Hematopoietic multipotent progenitor cell treated with erythropoietin and hydrocortisone succinate and interleukin-3 and kit ligand, for 15 days (in vitro differentiated cells): Measurements from ENCODE around the gene CCDC192.
"Not testable (repeated sequence)": the region's sequence is repeated elsewhere in the genome, so short reads cannot be mapped to it uniquely, and the experiment has no call there.

ENCODE experiments used
- DNase-seq: peaks from one replicate; pipeline ENCODE4 v3.0.0-alpha.2; 2015; ENCODE audit warnings: low spot score

Gene CCDC192

DNA sequence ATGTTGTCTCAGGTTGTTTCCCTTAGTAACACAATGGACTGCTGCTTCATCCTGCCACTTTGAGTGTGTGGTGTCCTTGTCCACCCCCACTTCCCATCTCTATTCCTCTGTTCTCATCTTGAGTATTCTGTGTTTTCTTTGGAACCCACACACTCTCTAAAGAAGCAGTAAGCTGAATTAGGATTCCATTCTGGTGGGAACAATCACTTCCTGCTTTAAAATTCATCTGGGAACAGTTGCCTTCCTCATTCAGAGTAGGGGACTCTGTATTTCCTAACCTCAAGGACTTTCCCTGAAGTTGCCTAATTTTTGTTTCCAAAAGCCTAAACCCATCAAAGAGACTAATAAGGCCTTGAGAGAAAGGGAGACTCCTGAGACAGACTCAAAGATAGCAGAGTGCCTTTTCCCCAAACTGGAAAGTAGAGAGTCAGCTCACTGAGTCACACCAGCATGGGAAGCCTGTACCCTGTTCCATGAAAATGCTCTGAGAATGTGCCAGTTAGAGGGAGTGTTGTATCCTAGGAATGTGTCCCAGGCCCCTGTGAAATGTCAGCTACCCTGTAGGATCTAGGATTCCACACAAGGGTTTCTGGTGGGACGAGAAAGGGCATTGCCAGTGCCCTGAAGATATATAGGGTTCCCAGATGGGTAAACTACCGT is 63.6 kb downstream of the CCDC192 start:
- DNase-seq: no peak

DNA sequence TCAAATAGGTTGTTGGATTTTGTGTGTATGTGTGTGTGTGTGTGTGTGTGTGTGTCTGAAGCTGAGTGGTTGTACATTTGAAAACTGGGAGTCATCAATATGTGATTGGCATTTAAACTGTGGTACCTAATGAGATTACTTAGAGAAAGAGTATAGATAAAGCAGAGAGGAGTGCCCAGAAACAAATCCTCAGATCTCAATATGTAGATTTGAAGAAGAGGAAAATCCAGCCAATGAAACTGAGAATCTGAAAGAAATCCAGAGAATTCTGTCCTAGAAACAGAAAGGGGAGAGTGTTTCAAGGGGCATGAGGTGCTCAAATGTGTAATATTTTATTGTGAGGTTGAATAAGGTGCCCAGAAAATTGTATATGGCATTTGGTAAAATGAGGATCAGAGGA is 66.2 kb downstream of the CCDC192 start:
- DNase-seq: no peak

DNA sequence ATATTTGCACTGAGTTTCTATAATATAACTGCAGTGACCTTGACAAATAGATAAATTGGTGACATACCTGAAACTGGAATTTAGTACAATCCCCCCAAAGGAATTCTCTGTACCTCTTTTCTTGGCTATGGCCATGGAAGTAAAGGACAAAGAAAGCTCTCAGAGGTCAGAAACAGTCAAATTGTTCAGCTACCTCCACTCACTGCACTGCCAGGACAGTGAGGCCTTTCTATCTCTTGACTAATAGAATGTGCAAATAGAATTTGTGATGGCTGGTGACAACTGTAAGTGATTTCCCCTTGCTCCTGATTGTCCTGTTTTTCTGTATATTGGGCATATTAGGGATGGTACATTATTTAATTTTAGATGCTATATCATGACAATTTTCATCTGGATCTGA is 67.1 kb downstream of the CCDC192 start:
- no peak for DNase-seq

DNA sequence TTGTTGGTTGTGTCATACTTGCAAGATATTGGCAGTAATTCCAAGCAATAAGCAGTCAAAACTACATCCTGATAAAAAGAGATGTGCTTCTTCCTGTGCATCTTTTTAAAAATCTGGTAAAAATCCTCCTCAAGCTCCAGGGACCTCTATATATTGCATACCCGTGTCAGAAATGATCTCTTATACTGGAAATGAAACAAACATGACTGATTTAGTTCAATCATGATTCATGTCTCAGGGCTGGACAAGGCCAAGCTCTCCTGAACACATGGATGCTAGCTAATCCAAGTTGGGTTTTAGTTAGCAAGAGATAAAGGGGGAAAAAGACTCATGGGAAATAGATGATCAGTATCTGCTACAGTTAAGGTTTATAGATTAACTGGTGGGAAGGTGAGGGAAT is 69.3 kb downstream of the CCDC192 start:
- DNase-seq: no peak

DNA sequence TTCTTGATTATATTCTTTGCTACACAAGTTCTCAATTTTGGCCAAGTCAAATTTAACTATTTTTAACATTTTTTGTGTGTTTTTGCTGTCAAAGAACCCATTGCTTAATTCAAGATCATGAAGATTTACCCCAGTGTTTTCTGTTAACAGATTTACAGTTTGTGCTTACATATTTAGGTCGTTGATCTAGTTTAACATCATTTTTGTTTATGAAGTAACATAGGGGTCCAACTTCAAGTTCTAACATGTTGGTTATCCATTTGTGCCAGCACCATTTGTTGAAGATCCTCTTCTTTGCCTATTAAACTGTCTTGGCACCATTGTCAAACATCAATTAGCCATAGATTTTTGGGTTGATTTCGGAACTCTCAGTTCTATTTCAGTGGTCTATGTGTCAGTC is 71.0 kb downstream of the CCDC192 start:
- no peak for DNase-seq

DNA sequence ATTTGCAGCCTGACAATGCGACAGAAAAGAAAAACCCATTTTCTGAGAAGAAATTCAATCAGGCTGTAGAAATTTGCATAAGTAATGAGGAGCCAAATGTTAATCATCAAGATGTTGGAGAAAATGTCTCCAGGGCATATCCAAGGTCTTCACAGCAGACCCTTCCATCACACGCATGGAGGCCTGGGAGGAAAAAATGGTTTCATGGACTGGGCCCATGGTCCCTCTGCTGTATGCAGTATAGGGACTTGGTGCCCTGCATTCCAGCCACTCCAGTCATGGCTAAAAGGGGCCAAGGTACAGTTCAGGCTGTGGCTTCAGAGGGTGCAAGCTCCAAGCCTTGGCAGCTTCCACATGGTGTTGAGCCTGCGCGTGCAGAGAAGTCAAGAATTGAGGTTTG is 73.3 kb downstream of the CCDC192 start:
- DNase-seq: no peak

DNA sequence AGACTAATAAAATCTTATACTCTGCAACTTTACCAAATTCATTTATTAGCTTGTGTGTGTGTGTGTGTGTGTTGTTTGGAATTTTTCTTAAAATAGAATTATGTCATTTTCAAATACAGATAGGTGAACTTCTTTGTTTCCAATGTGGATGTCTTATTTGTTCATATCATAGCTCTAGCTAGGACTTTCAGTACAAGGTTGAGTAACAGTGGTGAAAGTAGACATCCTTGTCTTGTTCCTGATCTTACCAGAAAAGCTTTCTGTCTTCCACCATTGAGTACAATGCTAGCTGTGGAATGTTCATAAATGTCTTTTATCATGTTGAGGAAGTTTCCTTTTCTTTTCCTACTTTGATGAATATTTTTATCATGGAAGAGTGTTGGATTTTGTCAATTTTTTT is 74.8 kb downstream of the CCDC192 start:
- no peak for DNase-seq

DNA sequence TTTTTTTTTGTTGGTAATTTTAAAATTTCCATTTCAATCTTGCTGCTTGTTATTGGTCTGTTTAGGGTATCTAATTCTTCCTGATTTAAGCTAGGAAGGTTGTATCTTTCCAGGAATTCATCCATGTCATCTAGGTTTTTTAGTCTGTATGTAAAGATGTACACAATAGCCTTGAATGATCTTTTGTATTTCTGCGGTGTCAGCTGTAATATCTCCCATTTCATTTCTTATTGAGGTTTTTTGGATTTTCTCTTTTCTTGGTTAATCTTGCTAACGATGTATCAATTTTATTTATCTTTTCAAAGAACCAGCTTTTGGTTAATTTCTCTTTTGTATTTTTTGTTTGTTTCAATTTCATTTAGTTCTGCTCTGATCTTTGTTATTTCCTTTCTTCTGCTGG is 79.3 kb downstream of the CCDC192 start:
- not testable (repeated sequence) for DNase-seq

DNA sequence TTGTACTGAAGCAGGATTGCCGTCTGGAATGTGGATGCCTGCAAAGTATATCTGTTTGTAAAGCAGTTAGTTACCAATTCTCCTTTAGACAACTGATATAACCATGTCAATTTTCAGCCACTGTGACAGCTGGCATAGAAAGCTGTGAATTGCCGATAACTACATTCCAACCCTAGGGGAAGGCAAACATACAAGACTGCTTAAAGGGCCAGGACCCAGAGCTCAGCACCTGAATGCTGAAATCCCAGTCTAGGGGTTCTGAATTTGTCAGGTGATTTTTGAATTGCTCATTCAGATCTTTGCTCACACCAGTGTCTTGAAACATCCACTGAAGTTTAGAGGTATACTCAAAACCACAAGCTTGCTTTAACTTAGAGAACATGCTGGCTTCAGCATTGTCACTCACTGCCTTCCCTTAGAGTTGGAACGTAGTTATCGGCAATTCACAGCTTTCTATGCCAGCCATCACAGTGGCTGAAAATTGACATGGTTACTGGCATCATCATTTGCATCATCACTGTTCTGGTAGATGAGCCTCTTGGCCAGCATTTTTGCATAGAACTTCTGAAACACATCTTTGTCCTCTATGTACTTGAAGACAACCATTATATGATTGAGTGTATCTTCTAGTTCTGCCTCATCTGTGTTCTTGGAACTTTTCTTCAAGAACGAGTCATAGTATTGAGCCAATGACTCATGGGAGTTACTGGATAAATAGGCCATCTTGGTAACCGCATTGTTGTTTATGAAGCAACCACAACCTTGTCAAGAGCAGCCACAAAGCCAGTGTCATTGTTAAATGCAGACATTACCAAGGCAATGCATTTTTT is 82.1 kb downstream of the CCDC192 start:
- DNase-seq: no peak

DNA sequence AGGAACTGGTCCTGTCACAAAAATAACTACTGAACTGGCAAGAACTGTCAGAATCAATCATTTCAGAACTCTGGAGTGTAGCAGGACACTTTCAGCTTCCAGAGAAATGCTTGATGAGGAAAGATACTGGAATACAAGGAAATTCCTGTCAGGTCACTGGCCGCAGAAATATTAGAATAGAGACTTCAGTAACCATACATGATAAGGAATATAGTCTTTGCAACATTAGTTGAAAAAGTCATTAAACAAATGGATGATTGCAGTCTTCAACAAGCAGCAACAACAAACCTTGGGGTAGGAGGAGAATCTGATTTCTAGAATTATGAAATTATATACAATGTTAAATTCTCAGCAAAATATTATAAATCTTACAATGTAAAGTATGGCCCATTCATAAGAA is 88.2 kb downstream of the CCDC192 start:
- DNase-seq: no peak

DNA sequence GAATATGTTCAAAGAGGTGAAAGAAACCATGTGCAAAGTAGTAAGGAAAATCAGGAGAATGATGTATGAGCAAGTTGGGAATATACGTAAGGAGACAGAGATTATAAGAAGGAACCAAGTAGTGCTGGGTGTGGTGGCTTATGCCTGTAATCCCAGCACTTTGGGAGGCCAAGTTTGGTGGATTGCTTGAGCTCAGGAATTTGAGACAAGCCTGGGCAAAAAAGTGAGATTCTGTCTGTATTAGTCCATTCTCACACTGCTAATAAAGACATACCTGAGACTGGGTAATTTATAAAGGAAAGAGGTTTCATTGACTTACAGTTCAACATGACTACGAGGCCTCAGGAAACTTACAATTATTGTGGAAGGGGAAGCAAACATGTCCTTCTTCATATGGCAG is 88.7 kb downstream of the CCDC192 start:
- DNase-seq: not testable (repeated sequence)

DNA sequence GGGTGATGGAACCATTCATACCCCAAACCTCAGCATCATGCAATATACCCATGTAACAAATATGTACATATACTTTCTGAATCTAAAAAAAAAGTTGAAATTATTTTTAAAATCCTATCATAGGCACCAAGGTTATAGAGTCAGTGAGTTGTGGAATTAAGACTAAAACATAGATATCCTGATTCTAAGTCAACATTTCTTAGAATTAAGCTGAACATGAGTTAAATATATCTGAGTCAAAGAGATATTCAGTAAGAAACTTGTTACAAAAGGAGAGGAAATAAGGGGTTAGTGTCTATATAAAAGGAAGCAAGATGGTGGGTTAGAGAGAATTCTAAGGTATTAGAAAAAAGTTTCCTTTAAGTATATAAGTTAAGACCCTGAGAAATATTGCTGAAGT is 89.9 kb downstream of the CCDC192 start:
- no peak for DNase-seq

DNA sequence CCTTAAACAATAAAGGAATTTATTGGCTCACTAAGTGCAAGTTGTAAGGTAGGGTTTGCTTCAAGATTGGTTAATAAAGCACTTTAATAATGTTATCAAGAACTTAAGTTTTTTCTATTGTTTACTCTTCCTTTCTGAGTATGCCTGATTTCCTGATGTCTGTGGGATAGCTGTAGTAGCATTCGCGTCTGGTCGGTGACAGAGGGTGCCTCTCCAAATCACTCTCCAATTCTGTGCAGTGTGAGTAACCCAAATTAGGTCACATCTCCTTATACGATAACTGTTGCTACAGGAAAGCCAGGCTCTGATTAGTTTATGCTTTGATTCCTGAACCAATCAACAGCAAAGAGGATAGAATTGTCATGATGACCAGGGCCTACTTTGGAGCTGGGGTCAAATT is 90.7 kb downstream of the CCDC192 start:
- no peak for DNase-seq

DNA sequence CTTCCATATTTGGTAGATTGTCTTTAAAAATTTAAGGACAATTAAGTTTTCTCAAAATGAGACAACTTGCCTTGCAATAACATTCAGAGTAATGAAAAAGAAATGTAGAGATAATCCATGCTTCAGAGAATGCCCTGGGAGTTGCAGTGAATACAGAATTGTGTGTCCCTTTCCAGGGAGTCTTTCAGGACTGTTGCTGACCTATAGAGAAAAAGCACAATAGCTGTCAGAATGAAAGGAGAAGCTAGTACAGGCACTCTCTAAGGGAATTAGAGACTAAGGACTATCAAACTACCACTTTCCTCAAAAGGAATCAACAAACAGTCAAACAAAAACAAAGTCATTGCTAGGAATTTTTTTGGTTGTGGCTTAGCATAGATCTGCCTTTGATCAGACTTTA is 93.0 kb downstream of the CCDC192 start:
- no peak for DNase-seq

DNA sequence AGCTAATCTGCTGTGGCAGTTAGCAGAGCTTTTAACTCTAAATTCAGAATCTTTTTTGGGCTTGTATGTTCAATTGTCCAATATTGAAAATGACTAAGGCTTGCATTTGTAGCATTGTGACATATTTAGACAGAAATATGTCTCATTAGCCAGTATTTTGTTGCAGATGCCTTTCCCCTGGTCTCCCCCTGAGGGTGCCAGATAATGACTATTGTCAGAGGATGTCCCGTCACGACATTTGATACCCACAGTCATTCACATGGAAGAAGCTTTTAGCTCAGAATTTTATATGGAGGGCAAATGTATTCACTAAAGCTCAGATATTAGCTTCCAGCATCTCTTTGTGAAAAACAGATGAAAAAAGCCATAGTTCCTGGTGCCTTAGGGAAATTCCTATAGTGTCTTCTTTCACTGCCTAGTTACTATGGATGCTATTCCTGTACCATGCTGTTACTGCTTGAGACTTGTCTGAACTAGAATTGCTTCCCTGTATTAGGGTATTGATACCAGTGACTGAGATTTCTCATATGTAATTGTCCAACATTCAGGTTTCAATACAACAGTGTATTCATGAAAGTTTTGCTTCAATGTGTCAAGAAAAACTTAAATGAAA is 96.2 kb downstream of the CCDC192 start:
- DNase-seq: no peak

DNA sequence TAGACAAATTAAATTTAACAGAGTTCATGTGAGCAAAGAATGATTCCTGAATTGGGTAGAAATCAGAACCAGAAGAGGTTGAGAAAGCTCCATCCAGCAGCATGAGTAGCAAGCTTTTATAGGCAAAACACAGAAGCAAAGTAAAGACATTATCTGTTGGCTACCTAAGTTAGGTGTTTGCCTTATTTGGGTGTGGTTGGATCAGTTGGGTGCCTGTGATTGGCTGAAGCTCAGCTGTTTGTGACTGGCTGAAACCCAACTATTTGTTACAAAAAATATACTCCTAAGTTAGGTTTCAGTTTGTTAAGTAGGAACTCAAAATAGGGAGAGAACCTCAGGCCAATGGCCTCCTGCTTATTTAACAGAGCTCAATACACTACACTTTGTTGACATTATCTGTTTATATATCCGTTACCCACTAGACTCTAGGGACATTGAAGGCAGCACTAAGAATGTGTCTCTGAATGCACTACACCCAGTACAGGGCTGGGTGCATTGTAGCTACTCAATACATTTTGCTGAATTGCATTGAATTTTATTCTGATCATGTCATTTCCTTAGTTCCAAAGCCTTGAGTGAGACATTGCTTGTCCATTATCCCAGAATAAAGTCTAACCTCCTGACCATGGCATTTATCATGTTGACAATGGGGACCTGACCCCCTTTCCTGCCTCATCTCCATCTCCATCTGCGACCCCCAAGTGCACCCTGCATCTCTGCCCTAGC is 98.7 kb downstream of the CCDC192 start:
- DNase-seq: no peak

DNA sequence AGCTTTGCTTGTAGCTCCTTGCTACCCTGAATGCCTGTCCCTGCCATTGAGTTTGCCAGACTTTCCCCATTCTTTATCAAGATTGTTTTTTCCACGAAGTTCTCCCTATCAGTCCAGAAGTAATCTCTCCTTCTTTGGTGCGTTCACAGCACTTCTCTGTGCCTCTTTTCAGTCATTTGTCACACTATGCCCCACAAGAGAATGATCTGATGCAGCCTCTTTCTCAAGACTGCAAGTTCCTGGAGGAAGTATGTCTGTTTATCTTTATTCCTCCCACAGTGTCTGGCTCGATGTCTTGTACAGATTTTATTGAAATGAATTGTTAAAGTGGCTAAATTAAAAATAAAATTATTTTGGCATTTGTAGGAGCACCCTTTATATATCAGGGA is 99.3 kb downstream of the CCDC192 start:
- no peak for DNase-seq

DNA sequence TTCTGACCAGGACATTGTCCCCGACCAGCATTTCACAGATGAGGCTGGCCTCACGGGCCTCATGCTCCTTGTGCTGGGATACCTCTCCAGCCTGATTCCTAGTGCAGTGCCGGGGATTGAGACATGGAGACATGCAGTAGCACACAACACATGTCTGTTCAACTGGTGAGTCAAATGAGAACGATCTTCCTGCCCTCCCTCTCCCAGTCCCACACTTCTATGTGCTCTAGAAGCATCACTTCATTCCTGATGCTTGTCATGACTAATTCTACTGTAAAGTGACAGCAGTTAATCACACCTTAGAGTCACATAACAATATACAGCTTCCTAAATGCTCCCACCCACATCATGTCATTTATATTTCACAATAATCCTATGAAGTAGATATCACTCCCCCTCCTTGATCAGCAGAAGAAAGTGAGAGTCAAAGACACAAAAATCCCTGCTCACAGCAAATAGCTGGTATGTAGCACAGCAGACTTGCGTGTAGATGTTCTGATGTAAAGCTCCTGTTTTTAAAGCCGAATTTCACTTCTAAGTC is 101.8 kb downstream of the CCDC192 start:
- no peak for DNase-seq

DNA sequence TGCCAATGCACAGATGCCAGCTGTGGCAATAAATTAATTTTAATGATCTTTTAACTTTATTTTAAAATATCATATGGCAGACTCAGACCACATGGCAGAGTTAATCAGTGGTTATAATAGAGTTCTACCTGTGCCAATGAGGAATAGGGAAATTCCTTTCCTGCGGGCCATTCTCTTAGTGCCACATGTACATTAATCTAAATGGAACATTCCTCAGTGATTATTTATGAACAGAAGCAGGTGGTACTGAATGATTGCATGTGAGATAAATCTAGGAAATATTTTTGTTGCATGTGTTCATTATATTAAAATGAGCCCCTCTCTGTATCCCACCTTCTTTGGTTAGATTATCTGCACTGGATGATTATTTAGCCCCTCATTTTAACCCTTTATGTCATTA is 102.3 kb downstream of the CCDC192 start:
- DNase-seq: no peak

DNA sequence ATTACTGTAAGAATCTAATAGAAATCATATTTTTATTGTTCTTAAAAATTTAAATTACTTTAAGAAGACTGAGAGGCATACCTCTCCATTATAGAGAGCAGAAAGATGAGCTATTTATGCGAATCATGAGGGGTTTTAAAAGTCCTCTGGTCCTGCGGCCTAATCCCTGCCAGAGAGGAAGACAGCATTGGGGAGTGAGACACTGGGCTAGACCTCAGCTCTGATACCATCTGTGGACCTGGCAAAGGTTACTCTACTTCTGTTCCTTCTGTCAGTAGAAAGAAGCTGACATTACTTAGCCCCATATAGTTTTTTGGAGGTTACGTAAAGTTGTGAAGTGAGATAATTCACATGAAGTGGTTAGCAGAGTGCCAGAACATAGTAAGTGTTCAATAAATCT is 103.6 kb downstream of the CCDC192 start:
- no peak for DNase-seq

DNA sequence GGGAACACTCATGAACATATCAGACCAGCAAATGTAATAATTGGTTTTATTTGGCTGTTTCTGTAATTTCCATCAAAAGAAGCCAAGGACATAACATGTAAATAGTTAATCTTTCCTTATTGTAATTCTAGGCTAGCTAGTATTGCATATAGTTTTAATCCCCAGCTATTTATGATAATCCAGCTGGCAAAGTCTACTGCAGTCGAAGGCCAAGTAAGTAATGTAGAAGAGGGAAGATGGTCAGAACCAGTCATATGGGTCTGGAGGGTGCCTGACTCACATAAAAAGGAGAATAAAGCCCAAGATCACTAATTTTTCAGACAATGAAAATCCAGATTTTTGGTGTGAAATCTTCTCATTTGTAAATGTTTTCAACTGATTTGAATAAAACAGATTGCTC is 106.3 kb downstream of the CCDC192 start:
- DNase-seq: no peak

DNA sequence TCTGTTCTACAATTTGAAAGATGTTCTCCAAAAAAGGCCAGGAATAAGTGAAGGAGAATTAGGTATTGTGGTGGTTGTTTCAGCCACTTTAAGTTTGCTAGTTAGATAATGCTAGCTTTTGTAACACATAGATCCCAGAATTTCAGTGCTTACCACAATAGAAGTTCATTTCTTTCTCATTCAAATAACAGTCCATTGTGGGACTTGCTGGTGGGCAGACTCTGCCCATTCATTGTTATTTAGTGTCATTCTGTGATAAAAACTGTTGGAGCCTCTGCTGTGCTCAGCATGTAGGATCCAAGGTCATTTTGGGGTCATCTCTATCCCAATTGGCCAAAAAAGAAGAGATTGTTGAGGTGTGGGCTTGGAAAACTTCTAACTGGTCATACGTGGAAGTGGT is 106.8 kb downstream of the CCDC192 start:
- DNase-seq: no peak
